ENCODE measurements around the gene SYTL3. TPM values are rescaled to one million over a fixed set of nuclear protein-coding genes. Genes with fewer than 3 reads are reported as not detected.

SYTL3 gene
- total RNA-seq, 1 donor = 2.2 TPM

GRCh38 chr6:158743033-158743651 is 93.3 kb downstream of the SYTL3 start:
- Histone ChIP-seq H2AFZ (ENCODE audit: low read length) (no peak overlapping the region), H3K27me3 (ENCODE audit: insufficient read depth, low read length) (no peaks in the 10 kb centered on the region)
- no peak for DNase-seq (ENCODE audit: insufficient read length, low spot score, missing footprints)

GRCh38 chr6:158744986-158745430 is 95.2 kb downstream of the SYTL3 start:
- no peak overlapping the region for H2AFZ ChIP-seq (ENCODE audit: low read length)
- H3K27me3 ChIP-seq (ENCODE audit: insufficient read depth, low read length) = no peaks in the 10 kb centered on the region
- no peak for DNase-seq (ENCODE audit: insufficient read length, low spot score, missing footprints)
- no peak overlapping the region for H3K4me3 ChIP-seq (ENCODE audit: insufficient read depth, low read length)
- H3K4me1 ChIP-seq (ENCODE audit: insufficient read depth, low read length) = no peaks in the 10 kb centered on the region
- H3K27ac ChIP-seq (ENCODE audit: low read depth, low read length) = no peak overlapping the region
- no peak for TF ChIP-seq CTCF (IDR thresholded peaks at IDR 0.05; ENCODE audit: extremely low read depth, low read depth, low read length)
- H3K4me2 ChIP-seq (ENCODE audit: insufficient read depth, low read length) = no peak overlapping the region
- no peaks in the 10 kb centered on the region for H4K20me1 ChIP-seq (ENCODE audit: insufficient read depth, low read length)
- no peaks in the 10 kb centered on the region for H3K9me3 ChIP-seq (ENCODE audit: low read depth, low read length)
- no peaks in the 10 kb centered on the region for H3K36me3 ChIP-seq (ENCODE audit: insufficient read depth, low read length)
- H3K79me2 ChIP-seq (ENCODE audit: insufficient read depth, low read length) = no peaks in the 10 kb centered on the region

More at GRCh38 chr6:158743033-158743651, 93.3 kb downstream of the SYTL3 start:
- Histone ChIP-seq H3K4me3 (ENCODE audit: insufficient read depth, low read length) (no peak overlapping the region), H3K27ac (ENCODE audit: low read depth, low read length) (no peak overlapping the region), H3K79me2 (ENCODE audit: insufficient read depth, low read length) (no peaks in the 10 kb centered on the region), H3K4me1 (ENCODE audit: insufficient read depth, low read length) (peaks cover under 1% of the 10 kb centered on the region), H3K4me2 (ENCODE audit: insufficient read depth, low read length) (no peak overlapping the region), H4K20me1 (ENCODE audit: insufficient read depth, low read length) (no peaks in the 10 kb centered on the region), H3K9me3 (ENCODE audit: low read depth, low read length) (no peaks in the 10 kb centered on the region), H3K36me3 (ENCODE audit: insufficient read depth, low read length) (no peaks in the 10 kb centered on the region)
- no peak for TF ChIP-seq CTCF (IDR thresholded peaks at IDR 0.05; ENCODE audit: extremely low read depth, low read depth, low read length)

GRCh38 chr6:158751224-158751623 is 101.4 kb downstream of the SYTL3 start:
- DNase-seq (ENCODE audit: insufficient read length, low spot score, missing footprints) = no peak
- H3K36me3 ChIP-seq (ENCODE audit: insufficient read depth, low read length) = no peaks in the 10 kb centered on the region
- H2AFZ ChIP-seq (ENCODE audit: low read length) = no peak overlapping the region
- no peaks in the 10 kb centered on the region for H3K9me3 ChIP-seq (ENCODE audit: low read depth, low read length)
- no peak overlapping the region for H3K4me3 ChIP-seq (ENCODE audit: insufficient read depth, low read length)
- no peaks in the 10 kb centered on the region for H3K4me1 ChIP-seq (ENCODE audit: insufficient read depth, low read length)
- no peak overlapping the region for H3K4me2 ChIP-seq (ENCODE audit: insufficient read depth, low read length)
- no peaks in the 10 kb centered on the region for H4K20me1 ChIP-seq (ENCODE audit: insufficient read depth, low read length)
- no peak overlapping the region for H3K27ac ChIP-seq (ENCODE audit: low read depth, low read length)
- TF ChIP-seq CTCF (IDR thresholded peaks at IDR 0.05; ENCODE audit: extremely low read depth, low read depth, low read length) = no peak
- H3K79me2 ChIP-seq (ENCODE audit: insufficient read depth, low read length) = no peaks in the 10 kb centered on the region
- no peaks in the 10 kb centered on the region for H3K27me3 ChIP-seq (ENCODE audit: insufficient read depth, low read length)

GRCh38 chr6:158751921-158752320 is 102.1 kb downstream of the SYTL3 start:
- H3K4me3 ChIP-seq (ENCODE audit: insufficient read depth, low read length) = no peak overlapping the region
- no peaks in the 10 kb centered on the region for H4K20me1 ChIP-seq (ENCODE audit: insufficient read depth, low read length)
- TF ChIP-seq CTCF (IDR thresholded peaks at IDR 0.05; ENCODE audit: extremely low read depth, low read depth, low read length) = no peak
- H3K4me1 ChIP-seq (ENCODE audit: insufficient read depth, low read length) = no peaks in the 10 kb centered on the region
- H3K27me3 ChIP-seq (ENCODE audit: insufficient read depth, low read length) = no peaks in the 10 kb centered on the region
- H3K4me2 ChIP-seq (ENCODE audit: insufficient read depth, low read length) = no peak overlapping the region
- no peaks in the 10 kb centered on the region for H3K36me3 ChIP-seq (ENCODE audit: insufficient read depth, low read length)
- H3K27ac ChIP-seq (ENCODE audit: low read depth, low read length) = no peak overlapping the region
- H2AFZ ChIP-seq (ENCODE audit: low read length) = no peak overlapping the region
- DNase-seq (ENCODE audit: insufficient read length, low spot score, missing footprints) = no peak
- no peaks in the 10 kb centered on the region for H3K9me3 ChIP-seq (ENCODE audit: low read depth, low read length)
- no peaks in the 10 kb centered on the region for H3K79me2 ChIP-seq (ENCODE audit: insufficient read depth, low read length)
